Measurements from ENCODE around the gene TIGD6. TPM values are rescaled to one million over a fixed set of nuclear protein-coding genes. Genes with fewer than 3 reads are reported as not detected.
A peak's percentile ranks its signal among the peaks of the same experiment; 100 is the strongest.

The TIGD6 gene
- total RNA-seq, 1 experiment from 2014 or later: 2.1 TPM

GRCh38 chr5:150043657-150044328 lies 43.3 kb upstream of the TIGD6 start:
- H3K9me3 ChIP-seq (ENCODE audit: control insufficient read depth in 1 of 2, insufficient read depth in 1 of 2, low read depth in 1 of 2, low read length in 2 of 2): no peaks in the 10 kb centered on the region
- H3K4me1 ChIP-seq (ENCODE audit: control insufficient read depth in 1 of 2, insufficient read depth in 2 of 2, low read length in 2 of 2): peaks cover 0 to 15% of the 10 kb centered on the region in 2 experiments; a peak in 2 of 4 replicates
- H3K27me3 ChIP-seq (ENCODE audit: insufficient read depth, low read length): no peaks in the 10 kb centered on the region
- DNase-seq (ENCODE audit: low read depth, low spot score) (no peak), ATAC-seq (no peak)
- intact Hi-C loops (cut with micrococcal nuclease): loop anchor here (10.0 kb wide), 1 partner anchor 171 kb away; no protein-coding TSS in a partner anchor
- no peaks in the 10 kb centered on the region for H3K9me2 ChIP-seq (ENCODE audit: insufficient read depth)
- H3K9ac ChIP-seq (ENCODE audit: low read length): no peak overlapping the region
- BruUV-seq (replicated peaks): no TSS peak
- H3K4me3 ChIP-seq (replicated peaks in 1 of 2; ENCODE audit: low read depth in 1 of 2, low read length in 2 of 2): no peak overlapping the region
- H3K27ac ChIP-seq (ENCODE audit: low read depth, low read length): peak overlapping the region; percentile 16; the same call in 1 of the 2 replicates
- ChIA-PET RAD21 (ENCODE audit: low non-redundant PET in 1 of 2, low total read pairs in 2 of 2, uncharacterized antibody in 2 of 2, unreplicated experiment in 2 of 2) (no interaction called here), POLR2A (no interaction called here), CTCF (interaction anchor here (1.4 kb wide), 1 partner anchor 392 kb away, joined by 3 read pairs; no protein-coding TSS in a partner anchor)
- no peaks in the 10 kb centered on the region; the same call in 1 of the 2 replicates for H4K20me1 ChIP-seq (ENCODE audit: insufficient read depth)
- H3K4me2 ChIP-seq (ENCODE audit: low read length): no peak overlapping the region; the same call in 1 of the 2 replicates
- H3K79me2 ChIP-seq (ENCODE audit: insufficient read depth, low read length): peaks cover 14% of the 10 kb centered on the region; the same call in 1 of the 2 replicates
- peaks cover 48 to 65% of the 10 kb centered on the region in 2 experiments; a peak in 3 of 4 replicates for H3K36me3 ChIP-seq (ENCODE audit: control insufficient read depth in 1 of 2, insufficient read depth in 2 of 2, low read length in 2 of 2)
- no peak for TF ChIP-seq EZH2 (IDR thresholded peaks at IDR 0.05)
- no peak for TF ChIP-seq EZH2phosphoT487 (IDR thresholded peaks at IDR 0.05; ENCODE audit: borderline replicate concordance)
- TF ChIP-seq POLR2A (IDR thresholded peaks at IDR 0.05; ENCODE audit: borderline replicate concordance, extremely low read depth, insufficient read depth, insufficient read length): no peak
- TF ChIP-seq YY1 (IDR thresholded peaks at IDR 0.05; ENCODE audit: extremely low read depth, insufficient replicate concordance, low read depth, low read length): no peak
- no peak overlapping the region for H2AFZ ChIP-seq (ENCODE audit: low read depth, low read length, poor library complexity, severe bottlenecking)

- BruUV-seq (replicated peaks): no TSS peak
- Histone ChIP-seq H3K4me3 (replicated peaks in 1 of 2; ENCODE audit: low read depth in 1 of 2, low read length in 2 of 2) (no peak overlapping the region), H3K9ac (ENCODE audit: low read length) (no peak overlapping the region), H3K36me3 (ENCODE audit: control insufficient read depth in 1 of 2, insufficient read depth in 2 of 2, low read length in 2 of 2) (peaks cover 48 to 64% of the 10 kb centered on the region in 2 experiments; a peak in 3 of 4 replicates), H3K9me2 (ENCODE audit: insufficient read depth) (no peaks in the 10 kb centered on the region), H3K27me3 (ENCODE audit: insufficient read depth, low read length) (no peaks in the 10 kb centered on the region), H3K4me1 (ENCODE audit: control insufficient read depth in 1 of 2, insufficient read depth in 2 of 2, low read length in 2 of 2) (peaks cover 0 to 15% of the 10 kb centered on the region in 2 experiments; a peak in 2 of 4 replicates), H2AFZ (ENCODE audit: low read depth, low read length, poor library complexity, severe bottlenecking) (no peak overlapping the region), H3K4me2 (ENCODE audit: low read length) (no peak overlapping the region), H3K27ac (ENCODE audit: low read depth, low read length) (no peak overlapping the region), H4K20me1 (ENCODE audit: insufficient read depth) (no peaks in the 10 kb centered on the region; the same call in 1 of the 2 replicates), H3K9me3 (ENCODE audit: control insufficient read depth in 1 of 2, insufficient read depth in 1 of 2, low read depth in 1 of 2, low read length in 2 of 2) (no peaks in the 10 kb centered on the region), H3K79me2 (ENCODE audit: insufficient read depth, low read length) (peaks cover 24% of the 10 kb centered on the region; the same call in 1 of the 2 replicates)
- intact Hi-C loops (cut with micrococcal nuclease): loop anchor here (10.0 kb wide), 1 partner anchor 172 kb away; no protein-coding TSS in a partner anchor
- ChIA-PET CTCF (interaction anchor here (1.4 kb wide), 1 partner anchor 394 kb away, joined by 3 read pairs; no protein-coding TSS in a partner anchor), POLR2A (no interaction called here), RAD21 (ENCODE audit: low non-redundant PET in 1 of 2, low total read pairs in 2 of 2, uncharacterized antibody in 2 of 2, unreplicated experiment in 2 of 2) (no interaction called here)
- ATAC-seq (no peak), DNase-seq (ENCODE audit: low read depth, low spot score) (no peak)
- no peak for TF ChIP-seq RAD21 (IDR thresholded peaks at IDR 0.05; ENCODE audit: low read depth)
- no peak for TF ChIP-seq REST (IDR thresholded peaks at IDR 0.05; ENCODE audit: low read depth)
- no peak for TF ChIP-seq ZFX (IDR thresholded peaks at IDR 0.05)
- TF ChIP-seq SRF (IDR thresholded peaks at IDR 0.05; ENCODE audit: low read depth): no peak
- no peak for TF ChIP-seq CTCF (IDR thresholded peaks at IDR 0.05 in 2 of 3, conservative IDR thresholded peaks at IDR 0.05 in 1 of 3; ENCODE audit: borderline replicate concordance in 1 of 3, insufficient read depth in 1 of 3, low read depth in 2 of 3, low read length in 2 of 3)
Observed at GRCh38 chr5:150042459-150042858, 42.0 kb upstream of the TIGD6 start.

Measured in HCT116 (cell line).